ENCODE data around the gene HECW1.

DNA sequence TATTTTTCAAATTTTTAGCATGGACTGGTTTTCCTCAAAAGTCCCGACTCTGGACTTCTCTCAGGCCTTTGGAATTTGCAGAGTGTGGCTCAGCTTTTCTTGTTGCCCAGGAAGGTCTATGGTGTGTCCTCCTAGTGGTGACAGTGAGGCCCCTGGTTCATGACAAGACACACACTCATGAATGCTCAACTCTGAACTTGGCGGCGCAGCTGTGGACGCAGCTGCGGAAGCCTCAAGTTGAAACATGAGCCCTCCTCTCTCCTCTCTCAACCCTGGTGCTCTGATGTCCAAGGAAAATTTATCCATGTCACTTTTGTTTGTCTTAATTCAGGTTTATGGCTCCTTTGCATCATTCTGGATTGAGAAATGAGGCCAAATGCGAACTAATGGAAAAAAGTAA lies 183.9 kb downstream of the HECW1 start:
- TF ChIP-seq, protein P1, sequence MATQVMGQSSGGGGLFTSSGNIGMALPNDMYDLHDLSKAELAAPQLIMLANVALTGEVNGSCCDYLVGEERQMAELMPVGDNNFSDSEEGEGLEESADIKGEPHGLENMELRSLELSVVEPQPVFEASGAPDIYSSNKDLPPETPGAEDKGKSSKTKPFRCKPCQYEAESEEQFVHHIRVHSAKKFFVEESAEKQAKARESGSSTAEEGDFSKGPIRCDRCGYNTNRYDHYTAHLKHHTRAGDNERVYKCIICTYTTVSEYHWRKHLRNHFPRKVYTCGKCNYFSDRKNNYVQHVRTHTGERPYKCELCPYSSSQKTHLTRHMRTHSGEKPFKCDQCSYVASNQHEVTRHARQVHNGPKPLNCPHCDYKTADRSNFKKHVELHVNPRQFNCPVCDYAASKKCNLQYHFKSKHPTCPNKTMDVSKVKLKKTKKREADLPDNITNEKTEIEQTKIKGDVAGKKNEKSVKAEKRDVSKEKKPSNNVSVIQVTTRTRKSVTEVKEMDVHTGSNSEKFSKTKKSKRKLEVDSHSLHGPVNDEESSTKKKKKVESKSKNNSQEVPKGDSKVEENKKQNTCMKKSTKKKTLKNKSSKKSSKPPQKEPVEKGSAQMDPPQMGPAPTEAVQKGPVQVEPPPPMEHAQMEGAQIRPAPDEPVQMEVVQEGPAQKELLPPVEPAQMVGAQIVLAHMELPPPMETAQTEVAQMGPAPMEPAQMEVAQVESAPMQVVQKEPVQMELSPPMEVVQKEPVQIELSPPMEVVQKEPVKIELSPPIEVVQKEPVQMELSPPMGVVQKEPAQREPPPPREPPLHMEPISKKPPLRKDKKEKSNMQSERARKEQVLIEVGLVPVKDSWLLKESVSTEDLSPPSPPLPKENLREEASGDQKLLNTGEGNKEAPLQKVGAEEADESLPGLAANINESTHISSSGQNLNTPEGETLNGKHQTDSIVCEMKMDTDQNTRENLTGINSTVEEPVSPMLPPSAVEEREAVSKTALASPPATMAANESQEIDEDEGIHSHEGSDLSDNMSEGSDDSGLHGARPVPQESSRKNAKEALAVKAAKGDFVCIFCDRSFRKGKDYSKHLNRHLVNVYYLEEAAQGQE (IDR thresholded peaks at IDR 0.05; ENCODE audit: insufficient read depth in 1 of 2, low read depth in 2 of 2, low read length in 2 of 2) = no peak
- no peak for TF ChIP-seq POLR2AphosphoS5 (IDR thresholded peaks at IDR 0.05; ENCODE audit: low read depth, low read length)
